ENCODE data around the gene TP63. TPM values are rescaled to one million over a fixed set of nuclear protein-coding genes. Genes with fewer than 3 reads are reported as not detected.
"Not testable (repeated sequence)": the region's sequence is repeated elsewhere in the genome, so short reads cannot be mapped to it uniquely, and the experiment has no call there.

The TP63 gene
- total RNA-seq, 1 donor from 2014 or later = 0.13 TPM

DNA sequence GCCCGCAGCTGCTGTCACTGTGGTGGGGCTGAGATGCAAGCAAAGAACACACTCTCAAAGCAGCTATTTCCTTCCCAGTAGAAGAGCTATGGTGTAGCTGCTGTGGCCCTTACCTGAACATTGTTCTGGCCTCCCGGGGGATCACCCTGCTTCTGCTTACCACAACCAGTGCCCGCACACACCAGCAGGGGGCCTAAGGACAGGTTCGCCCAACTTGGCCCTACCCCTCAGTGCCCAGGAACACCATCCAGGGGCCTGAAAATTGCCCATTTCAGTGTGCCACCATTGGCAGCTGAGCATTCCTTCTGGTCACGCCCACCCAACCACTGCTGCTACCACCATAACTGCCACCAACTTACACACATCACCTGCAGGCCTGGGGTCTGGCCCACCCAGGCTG lies 113.0 kb downstream of the TP63 start:
- no peaks in the 10 kb centered on the region for H3K27me3 ChIP-seq (ENCODE audit: control insufficient read depth, insufficient read depth, low read length)

DNA sequence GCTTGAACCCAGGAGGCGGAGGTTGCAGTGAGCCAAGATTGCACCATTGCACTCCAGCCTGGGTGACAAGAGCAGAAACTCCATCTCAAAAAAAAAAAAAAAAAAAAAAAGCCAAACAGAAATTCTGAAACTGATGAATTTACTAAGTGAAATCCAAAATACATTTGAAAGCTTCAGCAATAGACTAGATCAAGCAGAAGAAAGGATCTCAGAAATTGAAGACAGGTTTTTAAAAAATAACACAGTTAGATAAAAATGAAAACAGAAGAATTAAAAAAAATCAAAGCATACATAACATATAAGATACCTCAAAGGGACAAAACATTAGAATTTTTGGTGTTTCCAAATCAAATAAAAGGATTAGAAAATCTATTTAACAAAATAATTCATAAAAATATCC lies 114.4 kb downstream of the TP63 start:
- no peaks in the 10 kb centered on the region for H3K27me3 ChIP-seq (ENCODE audit: control insufficient read depth, insufficient read depth, low read length)
- H3K4me3 ChIP-seq (ENCODE audit: low read depth, low read length) = no peak overlapping the region
- H3K36me3 ChIP-seq (ENCODE audit: control insufficient read depth, insufficient read depth, low read length) = no peaks in the 10 kb centered on the region
- TF ChIP-seq, protein P1, sequence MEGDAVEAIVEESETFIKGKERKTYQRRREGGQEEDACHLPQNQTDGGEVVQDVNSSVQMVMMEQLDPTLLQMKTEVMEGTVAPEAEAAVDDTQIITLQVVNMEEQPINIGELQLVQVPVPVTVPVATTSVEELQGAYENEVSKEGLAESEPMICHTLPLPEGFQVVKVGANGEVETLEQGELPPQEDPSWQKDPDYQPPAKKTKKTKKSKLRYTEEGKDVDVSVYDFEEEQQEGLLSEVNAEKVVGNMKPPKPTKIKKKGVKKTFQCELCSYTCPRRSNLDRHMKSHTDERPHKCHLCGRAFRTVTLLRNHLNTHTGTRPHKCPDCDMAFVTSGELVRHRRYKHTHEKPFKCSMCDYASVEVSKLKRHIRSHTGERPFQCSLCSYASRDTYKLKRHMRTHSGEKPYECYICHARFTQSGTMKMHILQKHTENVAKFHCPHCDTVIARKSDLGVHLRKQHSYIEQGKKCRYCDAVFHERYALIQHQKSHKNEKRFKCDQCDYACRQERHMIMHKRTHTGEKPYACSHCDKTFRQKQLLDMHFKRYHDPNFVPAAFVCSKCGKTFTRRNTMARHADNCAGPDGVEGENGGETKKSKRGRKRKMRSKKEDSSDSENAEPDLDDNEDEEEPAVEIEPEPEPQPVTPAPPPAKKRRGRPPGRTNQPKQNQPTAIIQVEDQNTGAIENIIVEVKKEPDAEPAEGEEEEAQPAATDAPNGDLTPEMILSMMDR (IDR thresholded peaks at IDR 0.05; ENCODE audit: insufficient read depth, low read length, poor library complexity, severe bottlenecking) = no peak
- DNase-seq (ENCODE audit: low read depth) = no peak

More for the DNA sequence above, 113.0 kb downstream of the TP63 start:
- no peaks in the 10 kb centered on the region for H3K36me3 ChIP-seq (ENCODE audit: control insufficient read depth, insufficient read depth, low read length)
- TF ChIP-seq, protein P1 (IDR thresholded peaks at IDR 0.05; ENCODE audit: insufficient read depth, low read length, poor library complexity, severe bottlenecking) = no peak
- H3K4me3 ChIP-seq (ENCODE audit: low read depth, low read length) = no peak overlapping the region
- no peak for DNase-seq (ENCODE audit: low read depth)

DNA sequence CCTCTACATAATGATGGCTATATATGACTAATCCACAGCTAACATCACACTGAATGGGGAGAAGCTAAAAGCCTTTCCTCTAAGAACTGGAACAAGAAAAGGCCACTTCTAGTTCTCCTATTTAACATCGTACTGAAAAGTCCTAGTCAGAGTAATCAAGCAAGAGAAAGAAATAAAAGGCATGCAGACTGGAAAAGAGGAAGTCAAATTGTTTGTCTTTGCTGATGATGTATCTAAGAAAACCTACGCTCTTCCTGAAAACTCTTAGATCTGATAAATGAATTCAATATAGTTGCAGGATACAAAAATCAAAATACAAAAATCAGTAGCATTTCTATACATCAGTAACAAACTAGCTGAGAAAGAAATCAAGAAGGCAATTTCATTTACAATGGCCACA lies 116.9 kb downstream of the TP63 start:
- Histone ChIP-seq H3K27me3 (ENCODE audit: control insufficient read depth, insufficient read depth, low read length) (no peaks in the 10 kb centered on the region), H3K36me3 (ENCODE audit: control insufficient read depth, insufficient read depth, low read length) (no peaks in the 10 kb centered on the region), H3K4me3 (ENCODE audit: low read depth, low read length) (no peak overlapping the region)
- no peak for DNase-seq (ENCODE audit: low read depth)
- TF ChIP-seq, protein P1 (IDR thresholded peaks at IDR 0.05; ENCODE audit: insufficient read depth, low read length, poor library complexity, severe bottlenecking) = no peak

DNA sequence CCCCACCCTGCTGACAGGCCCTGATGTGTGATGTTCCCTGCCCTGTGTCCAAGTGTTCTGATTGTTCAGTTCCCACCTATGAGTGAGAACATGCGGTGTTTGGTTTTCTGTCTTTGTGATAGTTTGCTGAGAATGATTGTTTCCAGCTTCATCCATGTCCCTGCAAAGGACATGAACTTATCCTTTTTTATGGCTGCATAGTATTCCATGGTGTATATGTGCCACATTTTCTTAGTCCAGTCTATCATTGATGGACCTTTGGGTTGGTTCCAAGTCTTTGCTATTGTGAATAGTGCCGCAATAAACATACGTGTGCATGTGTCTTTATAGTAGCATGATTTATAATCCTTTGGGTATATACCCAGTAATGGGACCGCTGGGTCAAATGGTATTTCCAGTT lies 119.8 kb downstream of the TP63 start:
- H3K36me3 ChIP-seq (ENCODE audit: control insufficient read depth, insufficient read depth, low read length); H3K27me3 ChIP-seq (ENCODE audit: control insufficient read depth, insufficient read depth, low read length): not testable (repeated sequence)

DNA sequence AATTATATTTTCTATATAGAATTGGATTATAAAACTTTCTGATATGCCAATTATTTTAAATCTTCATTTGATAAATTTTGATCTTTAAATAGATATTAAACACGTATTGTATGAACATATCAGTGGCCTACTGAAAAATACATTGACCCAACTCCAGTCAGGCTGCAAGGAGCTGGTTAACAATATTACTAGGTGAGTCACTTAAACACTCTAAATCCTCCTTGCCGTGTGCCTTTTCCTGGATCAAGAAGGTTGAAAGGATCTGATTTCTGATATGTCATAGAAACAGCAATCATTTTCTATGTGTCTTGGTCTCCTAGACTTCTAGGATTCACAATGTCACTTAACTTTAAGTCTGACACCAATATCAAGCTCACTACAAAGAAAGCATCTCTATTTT lies 123.2 kb downstream of the TP63 start:
- Histone ChIP-seq H3K36me3 (ENCODE audit: control insufficient read depth, insufficient read depth, low read length) (no peaks in the 10 kb centered on the region), H3K27me3 (ENCODE audit: control insufficient read depth, insufficient read depth, low read length) (no peaks in the 10 kb centered on the region), H3K4me3 (ENCODE audit: low read depth, low read length) (no peak overlapping the region)
- TF ChIP-seq, protein P1 (IDR thresholded peaks at IDR 0.05; ENCODE audit: insufficient read depth, low read length, poor library complexity, severe bottlenecking) = no peak
- DNase-seq (ENCODE audit: low read depth) = no peak

More for the DNA sequence above, 119.8 kb downstream of the TP63 start:
- H3K4me3 ChIP-seq (ENCODE audit: low read depth, low read length); DNase-seq (ENCODE audit: low read depth): not testable (repeated sequence)

DNA sequence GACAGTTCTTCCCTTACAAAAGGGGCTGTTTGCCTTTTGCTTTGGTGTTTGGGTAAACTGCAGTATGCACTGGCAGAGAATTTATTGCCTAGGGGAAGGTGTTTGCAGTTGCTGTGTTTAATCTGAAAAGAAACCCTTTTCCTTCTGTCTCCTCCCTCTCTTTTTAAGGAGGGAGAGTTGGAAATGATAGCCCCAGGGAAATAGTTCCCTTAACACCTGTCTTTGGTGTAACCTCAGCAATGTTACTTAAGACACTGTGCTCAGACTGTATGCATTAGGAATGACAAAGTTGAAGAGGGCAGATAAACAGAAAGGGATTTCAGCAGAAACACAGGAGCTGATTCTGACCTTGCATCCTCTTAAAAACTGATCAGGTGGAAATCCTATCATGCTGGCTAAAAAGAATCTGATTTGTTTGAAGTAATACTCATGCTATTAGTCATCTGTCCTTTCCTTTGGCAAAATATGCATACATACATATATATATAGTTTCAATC lies 125.4 kb downstream of the TP63 start:
- no peaks in the 10 kb centered on the region for H3K27me3 ChIP-seq (ENCODE audit: control insufficient read depth, insufficient read depth, low read length)
- H3K4me3 ChIP-seq (ENCODE audit: low read depth, low read length) = no peak overlapping the region
- peak; percentile 34 for DNase-seq (ENCODE audit: low read depth)
- no peaks in the 10 kb centered on the region for H3K36me3 ChIP-seq (ENCODE audit: control insufficient read depth, insufficient read depth, low read length)
- TF ChIP-seq, protein P1 (IDR thresholded peaks at IDR 0.05; ENCODE audit: insufficient read depth, low read length, poor library complexity, severe bottlenecking) = no peak

All from kidney epithelial cell (primary cell).